Fibroblast of skin of scalp (primary cell): ENCODE results near the gene SLC7A10.
A peak's percentile ranks its signal among the peaks of the same experiment; 100 is the strongest.
"Not testable (repeated sequence)": the region's sequence is repeated elsewhere in the genome, so short reads cannot be mapped to it uniquely, and the experiment has no call there.

ENCODE experiments used
- DNase-seq: peaks from one replicate; pipeline ENCODE4 v3.0.0-alpha.2; 2013

Gene SLC7A10

GRCh38 chr19:33201473-33201872 is 24.2 kb downstream of the SLC7A10 start:
- no peak for DNase-seq

GRCh38 chr19:33199441-33200265 is 26.0 kb downstream of the SLC7A10 start:
- no peak for DNase-seq

GRCh38 chr19:33198169-33198568 is 27.5 kb downstream of the SLC7A10 start:
- DNase-seq, result no peak

- DNase-seq, result no peak
Observed at GRCh38 chr19:33197591-33198000, 28.1 kb downstream of the SLC7A10 start.

- no peak for DNase-seq
Observed at GRCh38 chr19:33196446-33197193, 29.0 kb downstream of the SLC7A10 start.

GRCh38 chr19:33195645-33196347 is 29.9 kb downstream of the SLC7A10 start:
- no peak for DNase-seq

GRCh38 chr19:33194886-33195644 is 30.6 kb downstream of the SLC7A10 start:
- peak; percentile 27 for DNase-seq

GRCh38 chr19:33194532-33194885 is 31.1 kb downstream of the SLC7A10 start:
- no peak for DNase-seq

- DNase-seq, result peak; percentile 55
Observed at GRCh38 chr19:33193865-33194362, 31.7 kb downstream of the SLC7A10 start, which contains the start of gene LRP3. LRP3 (plus strand) TSS chr19:33194330; CDS start chr19:33194786, 456 bp downstream.

- no peak for DNase-seq
Observed at GRCh38 chr19:33193269-33193864, 32.3 kb downstream of the SLC7A10 start.

- no peak for DNase-seq
Observed at GRCh38 chr19:33192010-33192409, 33.6 kb downstream of the SLC7A10 start.

GRCh38 chr19:33191501-33191900 is 34.1 kb downstream of the SLC7A10 start:
- DNase-seq, result no peak

GRCh38 chr19:33191092-33191491 is 34.6 kb downstream of the SLC7A10 start:
- not testable (repeated sequence) for DNase-seq

- DNase-seq, result no peak
Observed at GRCh38 chr19:33189453-33189852, 36.2 kb downstream of the SLC7A10 start.

GRCh38 chr19:33187183-33187540 is 38.5 kb downstream of the SLC7A10 start:
- no peak for DNase-seq

- DNase-seq, result no peak
Observed at GRCh38 chr19:33186431-33187182, 39.0 kb downstream of the SLC7A10 start.

- no peak for DNase-seq
Observed at GRCh38 chr19:33177417-33177979, 48.2 kb downstream of the SLC7A10 start.

GRCh38 chr19:33176670-33177416 is 48.8 kb downstream of the SLC7A10 start:
- peak; percentile 100 for DNase-seq

- peak; percentile 44 for DNase-seq
Observed at GRCh38 chr19:33175886-33176669, 49.6 kb downstream of the SLC7A10 start.
